Fibroblast of lung (primary cell): ENCODE measurements around the gene SLC5A6. TPM values are rescaled to one million over a fixed set of nuclear protein-coding genes. Genes with fewer than 3 reads are reported as not detected.

Source experiments
- DNase-seq, 2 donors: peaks; one replicate each; pipeline versions ENCODE4 v3.0.0 to v3.0.0-alpha.2; 2010; ENCODE audit warnings: low read depth in 2 of 2
- H2AFZ ChIP-seq: 2 replicates; pipeline ENCODE4 v1.5.1; 2012; ENCODE audit warnings: low read length, control low read depth, inconsistent platforms
- H3K27ac ChIP-seq: 2 replicates; pipeline ENCODE4 v1.5.1; 2011; ENCODE audit warnings: low read length, control low read depth; ENCODE audit not compliant: insufficient read depth
- H3K27me3 ChIP-seq: 2 replicates; pipeline ENCODE4 v1.5.1; 2011; ENCODE audit warnings: mild to moderate bottlenecking, low read length; ENCODE audit not compliant: control insufficient read depth, insufficient read depth
- H3K36me3 ChIP-seq: 2 replicates; pipeline ENCODE4 v1.5.1; 2011; ENCODE audit warnings: low read length; ENCODE audit not compliant: control insufficient read depth, insufficient read depth
- H3K4me1 ChIP-seq: 2 replicates; pipeline ENCODE4 v1.5.1; 2011; ENCODE audit warnings: low read length; ENCODE audit not compliant: control insufficient read depth, insufficient read depth; ENCODE audit errors: extremely low read depth
- H3K4me2 ChIP-seq: 2 replicates; pipeline ENCODE4 v1.5.1; 2011; ENCODE audit warnings: low read length, control low read depth; ENCODE audit not compliant: insufficient read depth; ENCODE audit errors: extremely low read depth
- H3K4me3 ChIP-seq, 4 experiments: fragments of 200-600 bp in 1 of 4; sonication (generic) in 1 of 4; replicated peaks in 1 of 4; 2 replicates each; pipeline ENCODE4 v1.5.1; 2011 to 2016; ENCODE audit warnings: low read length in 4 of 4, low read depth in 3 of 4, mild to moderate bottlenecking in 3 of 4, control low read depth in 2 of 4, inconsistent platforms in 1 of 4, mixed read lengths in 1 of 4; ENCODE audit not compliant: insufficient read depth in 1 of 4; ENCODE audit errors: control extremely low read depth in 1 of 4
- H3K79me2 ChIP-seq: 2 replicates; pipeline ENCODE4 v1.5.1; 2012; ENCODE audit warnings: mild to moderate bottlenecking, low read length, inconsistent platforms; ENCODE audit not compliant: control insufficient read depth, insufficient read depth
- H3K9ac ChIP-seq: 2 replicates; pipeline ENCODE4 v1.5.1; 2011; ENCODE audit warnings: mild to moderate bottlenecking, low read length, control low read depth; ENCODE audit not compliant: insufficient read depth
- H3K9me3 ChIP-seq: 2 replicates; pipeline ENCODE4 v1.5.1; 2012; ENCODE audit warnings: low read depth, low read length; ENCODE audit not compliant: control insufficient read depth, insufficient read depth
- H4K20me1 ChIP-seq: 2 replicates; pipeline ENCODE4 v1.5.1; 2011; ENCODE audit warnings: low read length; ENCODE audit not compliant: control insufficient read depth, insufficient read depth; ENCODE audit errors: extremely low read depth
- EZH2 ChIP-seq: IDR thresholded peaks from 2 replicates; pipeline ENCODE4 v1.5.1; 2012; ENCODE audit warnings: low read length, control low read depth, mild to moderate bottlenecking; ENCODE audit errors: missing control alignments
- polyA plus RNA-seq, 2 donors: library from polyadenylated mRNA; depleted of rRNA in 1 of 2; stranded (reverse) in 1 of 2; unstranded in 1 of 2; fragments of >200 nt; gene quantifications; 2 replicates each; pipeline ENCODE4 v1.2.1, GENCODE V29; 2011 to 2012; ENCODE audit warnings: missing spikeins in 1 of 2
- total RNA-seq: library from RNA; depleted of rRNA; stranded (reverse); fragments of >200 nt; gene quantifications from 2 replicates; pipeline ENCODE4 v1.2.1, GENCODE V29; 2014
- TF ChIP-seq, protein P1 (sequence below), 2 donors: IDR thresholded peaks in 1 of 2; conservative IDR thresholded peaks in 1 of 2; 1 replicate in 1 of 2; 2 replicates in 1 of 2; pipeline ENCODE4 v1.5.1; 2011 to 2012; ENCODE audit warnings: low read length in 2 of 2, control low read depth in 1 of 2, inconsistent platforms in 1 of 2, low read depth in 1 of 2, mild to moderate bottlenecking in 1 of 2

The SLC5A6 gene
- total and polyA plus RNA-seq, 2 donors (not counting 1 experiment from before 2014, with no cell fraction given): 11.5 to 13.9 TPM

DNA sequence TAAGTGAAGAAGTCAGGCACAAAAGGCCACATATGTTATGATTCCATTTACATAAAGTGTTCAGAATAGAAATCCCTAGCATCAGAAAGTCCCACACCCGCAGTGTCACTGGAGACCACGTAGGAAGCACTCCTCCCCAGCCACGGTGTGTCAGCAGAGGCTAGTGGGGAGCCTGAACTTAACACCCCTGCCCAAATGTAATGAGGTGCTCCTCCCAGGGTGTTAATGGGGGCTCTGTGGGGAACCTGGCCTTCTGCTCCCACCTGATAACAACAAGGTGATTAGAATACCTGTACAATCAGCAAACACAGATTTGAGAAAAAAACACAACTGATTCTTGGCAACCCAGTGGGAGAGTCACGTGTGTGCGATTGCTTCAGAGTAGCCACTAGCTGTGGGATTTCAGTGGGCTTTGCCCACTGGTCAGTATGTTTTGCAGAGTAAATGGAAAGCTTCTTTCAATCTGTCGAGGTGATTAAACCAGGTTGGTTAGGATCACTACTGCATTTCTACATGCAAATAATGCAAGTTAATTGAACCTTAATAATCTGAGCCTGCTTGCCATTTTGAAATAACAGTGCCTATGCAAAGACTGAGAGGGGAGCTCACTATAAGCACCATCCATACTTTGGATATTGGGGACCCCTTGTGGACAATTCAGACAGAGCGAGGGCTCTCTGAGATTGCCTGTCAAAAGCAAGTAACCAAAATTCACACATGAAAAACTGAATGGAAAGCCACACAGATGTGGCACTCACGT is 20.8 kb downstream of the SLC5A6 start:
- Histone ChIP-seq H3K4me1 (no peaks in the 10 kb centered on the region), H3K36me3 (no peaks in the 10 kb centered on the region), H3K9me3 (no peaks in the 10 kb centered on the region), H2AFZ (no peak overlapping the region), H3K27me3 (peaks cover 14% of the 10 kb centered on the region), H3K79me2 (no peaks in the 10 kb centered on the region), H3K4me3 (no peak overlapping the region), H3K4me2 (no peak overlapping the region), H4K20me1 (no peaks in the 10 kb centered on the region), H3K27ac (no peak overlapping the region), H3K9ac (no peak overlapping the region)
- DNase-seq: peak; percentile 40 to 81
- no peak for TF ChIP-seq EZH2
- TF ChIP-seq, protein P1, sequence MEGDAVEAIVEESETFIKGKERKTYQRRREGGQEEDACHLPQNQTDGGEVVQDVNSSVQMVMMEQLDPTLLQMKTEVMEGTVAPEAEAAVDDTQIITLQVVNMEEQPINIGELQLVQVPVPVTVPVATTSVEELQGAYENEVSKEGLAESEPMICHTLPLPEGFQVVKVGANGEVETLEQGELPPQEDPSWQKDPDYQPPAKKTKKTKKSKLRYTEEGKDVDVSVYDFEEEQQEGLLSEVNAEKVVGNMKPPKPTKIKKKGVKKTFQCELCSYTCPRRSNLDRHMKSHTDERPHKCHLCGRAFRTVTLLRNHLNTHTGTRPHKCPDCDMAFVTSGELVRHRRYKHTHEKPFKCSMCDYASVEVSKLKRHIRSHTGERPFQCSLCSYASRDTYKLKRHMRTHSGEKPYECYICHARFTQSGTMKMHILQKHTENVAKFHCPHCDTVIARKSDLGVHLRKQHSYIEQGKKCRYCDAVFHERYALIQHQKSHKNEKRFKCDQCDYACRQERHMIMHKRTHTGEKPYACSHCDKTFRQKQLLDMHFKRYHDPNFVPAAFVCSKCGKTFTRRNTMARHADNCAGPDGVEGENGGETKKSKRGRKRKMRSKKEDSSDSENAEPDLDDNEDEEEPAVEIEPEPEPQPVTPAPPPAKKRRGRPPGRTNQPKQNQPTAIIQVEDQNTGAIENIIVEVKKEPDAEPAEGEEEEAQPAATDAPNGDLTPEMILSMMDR (conservative IDR thresholded peaks at IDR 0.05 in 1 of 2, IDR thresholded peaks at IDR 0.05 in 1 of 2; ENCODE audit: low read depth in 1 of 2, low read length in 2 of 2): peak; percentile 78 to 87

DNA sequence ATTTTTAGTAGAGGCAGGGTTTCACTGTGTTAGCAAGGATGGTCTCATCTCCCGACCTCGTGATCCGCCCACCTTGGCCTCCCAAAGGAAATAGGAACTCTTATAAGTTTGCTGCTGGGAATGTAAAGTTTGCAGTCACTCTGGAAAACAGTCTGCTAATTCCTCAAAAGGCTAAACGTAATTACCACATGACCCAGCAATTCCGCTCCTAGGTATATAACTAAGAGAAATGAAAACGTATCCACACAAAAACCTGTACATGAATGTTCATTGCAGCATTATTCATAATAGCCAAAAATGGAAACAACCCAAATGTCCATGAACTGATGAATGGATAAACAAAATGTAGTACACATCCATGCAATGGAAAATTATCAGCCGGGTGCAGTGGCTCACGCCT is 22.1 kb downstream of the SLC5A6 start:
- Histone ChIP-seq H3K27me3 (peaks cover 14% of the 10 kb centered on the region), H3K79me2 (no peaks in the 10 kb centered on the region), H3K4me1 (peaks cover 3% of the 10 kb centered on the region), H3K9ac (no peak overlapping the region), H2AFZ (no peak overlapping the region), H3K36me3 (no peaks in the 10 kb centered on the region), H4K20me1 (no peaks in the 10 kb centered on the region), H3K4me2 (no peak overlapping the region), H3K27ac (no peak overlapping the region), H3K9me3 (no peaks in the 10 kb centered on the region), H3K4me3 (no peak overlapping the region)
- DNase-seq: no peak
- TF ChIP-seq, protein P1 (conservative IDR thresholded peaks at IDR 0.05 in 1 of 2, IDR thresholded peaks at IDR 0.05 in 1 of 2; ENCODE audit: low read depth in 1 of 2, low read length in 2 of 2): no peak
- no peak for TF ChIP-seq EZH2

DNA sequence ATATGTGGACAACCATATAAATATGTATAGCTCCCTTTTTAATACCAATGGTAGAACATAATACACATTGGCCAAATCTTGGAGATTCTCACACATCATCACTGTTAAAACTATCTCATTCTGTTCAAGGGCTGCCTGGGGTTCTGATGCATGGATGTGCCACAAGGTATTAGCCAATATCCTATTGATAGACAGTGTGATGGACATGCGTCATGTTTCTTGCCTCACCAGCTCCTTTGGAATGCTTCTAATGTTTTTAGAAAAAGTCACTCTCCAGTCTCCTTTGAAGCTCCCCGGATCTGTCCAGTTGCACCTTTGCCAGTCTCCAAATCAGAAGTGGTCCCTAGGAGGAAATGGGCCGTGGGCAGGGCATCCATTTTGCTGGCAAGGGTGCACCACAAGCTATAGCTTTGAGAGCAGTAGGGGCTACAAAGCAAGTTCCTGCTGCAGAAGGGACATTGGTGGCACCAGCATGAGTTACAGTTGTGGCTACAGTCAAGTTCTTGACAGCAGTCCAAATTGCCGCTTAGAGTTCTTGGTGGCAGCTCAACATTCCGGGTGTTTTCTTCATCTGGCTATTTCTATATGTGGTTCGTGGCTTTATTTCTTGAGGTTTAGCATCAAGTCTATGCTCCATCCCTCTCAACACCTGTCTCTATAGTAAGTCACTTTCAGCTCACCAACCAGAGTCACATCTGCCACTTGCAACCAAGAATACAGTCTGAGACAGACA is 25.3 kb downstream of the SLC5A6 start:
- Histone ChIP-seq H3K4me3 (no peak overlapping the region), H3K4me2 (no peak overlapping the region), H4K20me1 (no peaks in the 10 kb centered on the region), H2AFZ (no peak overlapping the region), H3K79me2 (no peaks in the 10 kb centered on the region), H3K36me3 (no peaks in the 10 kb centered on the region), H3K4me1 (peaks cover 8% of the 10 kb centered on the region), H3K27ac (no peak overlapping the region), H3K27me3 (peaks cover 16% of the 10 kb centered on the region), H3K9me3 (no peaks in the 10 kb centered on the region), H3K9ac (no peak overlapping the region)
- DNase-seq: no peak
- TF ChIP-seq EZH2: no peak
- TF ChIP-seq, protein P1 (conservative IDR thresholded peaks at IDR 0.05 in 1 of 2, IDR thresholded peaks at IDR 0.05 in 1 of 2; ENCODE audit: low read depth in 1 of 2, low read length in 2 of 2): no peak
